ENCODE data around the gene SULT2B1.

The SULT2B1 gene

DNA sequence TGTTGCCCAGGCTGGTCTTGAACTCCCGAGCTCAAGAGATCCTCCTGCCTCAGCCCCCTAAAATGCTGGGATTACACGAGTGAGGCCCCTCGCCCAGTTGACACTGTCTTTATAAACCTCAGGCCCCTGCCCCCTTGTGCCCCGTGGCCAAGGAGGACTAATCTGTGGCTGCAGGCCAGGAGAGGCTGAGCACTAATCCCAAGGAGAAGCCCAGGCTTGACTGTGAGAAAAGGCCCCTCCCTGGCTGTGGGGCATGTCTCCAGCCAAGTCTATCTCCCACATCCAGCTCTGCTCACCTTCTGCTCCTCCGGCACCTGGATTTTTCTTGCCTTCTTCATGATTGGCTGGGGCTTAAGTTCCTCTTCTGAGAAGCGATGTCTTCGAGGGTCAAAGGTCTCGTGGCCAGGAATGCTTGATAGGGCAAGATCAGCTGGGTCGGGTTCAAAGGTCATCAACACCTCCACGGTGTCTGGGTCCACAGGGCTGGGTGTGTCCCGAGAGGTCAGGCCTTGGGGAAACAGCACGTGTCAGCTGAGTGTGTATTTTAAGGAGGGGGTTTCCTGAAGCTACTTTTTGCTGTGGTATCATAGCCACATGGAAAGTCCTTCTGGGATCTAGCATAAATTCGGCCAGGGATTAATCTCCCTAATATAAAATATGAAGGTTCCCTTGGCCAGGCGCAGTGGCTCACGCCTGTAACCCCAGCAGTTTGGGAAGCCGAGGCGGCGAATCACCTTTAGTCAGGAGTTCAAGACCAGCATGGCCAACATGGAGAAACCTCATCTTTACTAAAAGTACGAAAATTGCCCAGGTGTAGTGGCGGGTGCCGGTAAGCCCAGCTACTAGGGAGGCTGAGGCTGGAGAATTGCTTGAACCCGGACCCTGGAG is 81.4 kb downstream of the SULT2B1 start:
- no peak for DNase-seq (ENCODE audit: low read depth in 2 of 3, low spot score in 2 of 3)

DNA sequence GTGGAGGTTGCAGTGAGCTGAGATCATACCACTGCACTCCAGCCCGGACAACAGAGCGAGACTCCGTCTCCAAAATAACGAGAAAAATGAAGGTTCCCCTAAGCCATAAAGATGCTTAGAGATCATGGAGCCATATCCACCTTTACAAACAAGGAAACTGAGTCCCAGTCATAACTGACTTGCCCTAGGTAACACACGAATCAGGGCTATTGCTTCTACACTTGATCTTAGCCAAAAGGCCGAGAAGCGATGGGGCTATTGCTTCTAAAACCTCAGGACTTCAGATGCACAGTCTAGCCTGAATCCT is 82.0 kb downstream of the SULT2B1 start:
- no peak for DNase-seq (ENCODE audit: low read depth in 2 of 3, low spot score in 2 of 3)

DNA sequence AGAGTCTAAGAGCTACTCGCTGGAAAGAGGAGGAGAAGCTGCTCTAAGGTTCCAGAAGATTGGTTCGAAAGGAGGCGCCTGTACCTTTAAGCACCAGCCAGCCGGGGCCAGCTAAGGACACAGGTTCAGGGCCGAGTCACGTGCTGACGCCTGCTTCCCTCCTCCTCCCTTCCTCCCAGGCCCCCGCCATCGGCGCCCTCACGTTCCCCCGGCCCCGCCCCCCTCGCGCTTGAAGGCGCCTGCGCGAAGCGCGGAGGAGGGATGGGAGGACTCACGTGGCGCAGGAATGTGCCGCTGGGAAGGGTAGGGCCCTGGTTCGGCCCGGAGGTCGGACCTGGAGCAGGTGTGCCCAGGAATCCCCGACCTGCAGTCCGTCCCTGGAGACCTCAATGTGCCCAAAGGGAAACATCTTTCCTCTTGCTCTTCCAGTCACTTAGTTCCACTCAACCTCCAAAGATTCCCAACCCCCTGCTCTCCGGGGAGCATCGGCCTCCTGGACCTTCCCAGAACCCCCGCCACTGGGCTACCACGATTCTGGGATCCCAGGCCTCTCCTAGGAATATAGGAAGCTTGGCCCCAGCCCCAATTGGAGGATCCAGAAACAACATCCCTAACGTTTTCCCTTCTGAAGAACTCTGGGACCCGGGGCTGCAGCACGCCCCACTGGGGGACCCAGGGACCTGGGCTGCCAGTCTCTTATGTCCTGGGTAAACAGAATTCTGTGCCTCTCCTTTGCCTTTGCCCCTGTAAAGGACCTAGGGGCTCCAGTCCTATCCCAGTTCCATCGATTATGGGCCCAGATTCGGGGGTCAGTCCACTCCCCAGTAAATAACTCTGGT is 82.7 kb downstream of the SULT2B1 start:
- peak in 2 of 3 experiments; percentile 77 to 84 for DNase-seq (ENCODE audit: low read depth in 2 of 3, low spot score in 2 of 3)

DNA sequence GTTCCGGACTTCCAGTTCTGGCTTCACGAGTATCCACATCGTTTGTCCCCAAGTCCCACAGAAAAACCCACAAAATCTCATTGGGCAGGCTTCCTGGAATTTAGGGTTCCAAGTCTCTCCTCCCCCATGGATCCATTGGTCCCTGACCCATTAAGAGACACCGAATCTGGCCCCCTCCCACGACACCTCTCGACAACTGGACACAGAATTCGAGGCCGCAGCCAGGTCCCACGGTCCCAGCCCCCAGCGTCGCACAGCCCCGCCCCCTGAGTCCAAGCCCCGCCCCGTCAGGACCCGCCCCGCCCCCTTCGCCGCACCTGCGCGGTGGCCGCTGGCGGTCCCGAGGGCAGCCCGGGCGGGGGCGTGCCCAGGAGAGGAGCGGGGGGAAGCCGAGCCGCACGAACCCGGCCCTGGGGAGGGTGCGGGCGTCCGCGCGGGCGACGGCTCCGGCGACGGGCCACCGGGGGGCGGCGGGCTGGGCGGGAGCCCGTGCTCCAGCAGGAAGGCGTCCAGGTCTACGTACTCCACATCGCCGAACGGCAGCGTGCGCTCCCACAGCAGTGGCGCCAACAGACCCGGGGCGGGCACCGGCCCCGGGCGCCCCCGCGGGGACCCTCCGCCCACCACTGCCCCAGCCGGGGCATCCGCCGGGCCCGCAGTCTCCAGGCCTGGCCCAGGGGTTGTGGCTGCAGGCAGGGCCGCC is 83.4 kb downstream of the SULT2B1 start:
- DNase-seq (ENCODE audit: low read depth in 2 of 3, low spot score in 2 of 3), result peak in 2 of 3 experiments; percentile 59 to 71

DNA sequence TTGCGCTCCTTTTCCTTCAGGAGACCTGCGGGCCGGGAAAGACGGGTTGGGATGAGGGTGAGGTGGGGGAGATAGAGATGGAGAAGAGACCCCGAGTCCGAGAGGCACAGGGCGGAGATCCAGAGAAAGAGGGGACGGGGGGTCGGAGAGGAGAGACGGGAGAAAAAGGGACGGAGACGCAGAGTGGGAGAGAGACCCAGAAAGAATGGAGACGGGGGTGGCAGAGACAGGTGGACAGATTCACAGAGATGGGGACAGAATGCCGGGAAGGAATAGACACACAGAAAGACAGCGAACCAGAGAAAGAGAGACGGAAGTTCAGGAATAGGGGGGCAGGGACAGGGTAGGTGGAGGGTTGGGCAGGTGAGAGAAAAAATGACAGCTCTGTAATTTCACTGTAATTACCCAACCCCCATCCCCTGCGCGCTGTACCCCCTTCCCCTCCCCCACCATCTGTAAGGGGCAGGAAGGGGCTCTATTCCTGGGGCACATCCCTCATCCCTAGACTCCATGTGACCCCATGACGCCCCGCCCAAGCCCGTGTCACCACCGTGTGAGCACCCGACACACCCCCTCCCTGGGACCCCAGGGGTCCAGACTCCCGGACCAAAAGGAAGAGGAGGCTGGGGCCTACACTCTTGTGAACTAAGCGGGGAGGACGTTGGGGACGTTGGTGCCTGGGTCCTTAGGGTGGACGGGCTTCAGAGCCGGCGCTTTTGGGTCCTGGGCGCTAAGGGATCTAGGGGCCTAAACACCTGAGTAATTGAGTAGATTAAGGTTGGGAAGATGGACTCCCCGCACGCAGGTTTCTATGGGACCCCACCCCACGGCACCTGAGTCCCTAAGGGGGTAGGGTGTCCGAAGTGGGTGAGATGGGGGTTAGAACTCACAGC is 84.2 kb downstream of the SULT2B1 start:
- DNase-seq (ENCODE audit: low read depth in 2 of 3, low spot score in 2 of 3), result no peak

DNA sequence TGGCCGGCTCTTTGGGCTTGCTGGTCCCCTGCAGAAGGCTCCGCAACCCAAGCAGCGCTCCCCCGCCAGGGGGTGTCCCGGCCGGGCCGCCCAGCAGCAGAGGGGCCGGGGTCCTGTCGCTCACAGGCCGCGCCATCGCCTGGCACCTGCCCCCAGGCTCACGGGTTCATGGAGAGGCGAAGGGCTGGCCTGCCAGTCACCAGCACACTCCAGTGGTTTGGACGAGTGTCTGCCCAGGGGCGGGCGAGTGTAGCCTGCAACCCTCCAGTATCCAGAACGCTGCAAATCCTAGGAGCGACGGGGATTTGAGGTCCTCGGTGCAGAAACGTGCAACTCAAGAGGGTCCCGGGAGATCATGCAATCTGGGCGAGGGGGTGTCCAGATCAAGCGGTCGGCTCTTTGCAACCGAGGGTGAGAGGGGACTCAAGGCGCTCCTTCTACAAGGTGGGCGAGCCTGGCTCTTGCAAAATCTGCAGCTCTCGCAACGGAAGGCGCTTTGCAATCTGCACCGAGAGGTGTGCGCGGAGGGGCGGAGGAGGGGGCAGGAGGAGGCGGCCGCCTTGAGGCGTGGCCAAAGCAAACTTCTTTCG is 85.0 kb downstream of the SULT2B1 start, which contains the start of gene DBP:
Gene DBP (minus strand): TSS at position 521 of the 590 bp plus-strand sequence. CDS start 385 bp downstream, at position 136.
- DNase-seq (ENCODE audit: low read depth in 2 of 3, low spot score in 2 of 3), result no peak

DNA sequence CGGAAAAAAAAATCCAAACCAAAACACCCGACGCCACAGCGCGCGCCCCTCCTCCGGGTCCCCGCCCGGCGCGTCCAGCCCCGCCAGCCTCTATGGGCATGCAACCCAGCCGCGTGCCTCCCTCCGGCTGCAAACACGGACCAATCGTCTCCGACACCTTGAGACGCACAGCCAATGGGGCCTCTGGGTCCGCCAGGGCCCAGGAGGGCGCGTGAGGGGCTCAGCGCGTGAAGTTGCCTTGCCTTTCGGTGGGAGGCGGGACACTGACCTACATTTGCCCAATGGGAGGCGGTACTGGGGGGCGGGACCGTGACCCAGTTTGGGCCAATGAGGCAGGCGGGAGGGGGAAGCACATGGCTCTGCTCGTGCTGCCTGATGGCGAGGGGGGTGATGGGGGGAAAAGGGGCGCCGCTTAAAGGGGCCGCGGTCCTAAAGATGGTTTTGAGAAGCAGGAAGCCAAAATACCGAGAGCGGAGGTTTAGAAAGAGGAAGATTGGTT is 85.5 kb downstream of the SULT2B1 start:
- peak; percentile 92 to 97 (median 92) for DNase-seq (ENCODE audit: low read depth in 2 of 3, low spot score in 2 of 3)

DNA sequence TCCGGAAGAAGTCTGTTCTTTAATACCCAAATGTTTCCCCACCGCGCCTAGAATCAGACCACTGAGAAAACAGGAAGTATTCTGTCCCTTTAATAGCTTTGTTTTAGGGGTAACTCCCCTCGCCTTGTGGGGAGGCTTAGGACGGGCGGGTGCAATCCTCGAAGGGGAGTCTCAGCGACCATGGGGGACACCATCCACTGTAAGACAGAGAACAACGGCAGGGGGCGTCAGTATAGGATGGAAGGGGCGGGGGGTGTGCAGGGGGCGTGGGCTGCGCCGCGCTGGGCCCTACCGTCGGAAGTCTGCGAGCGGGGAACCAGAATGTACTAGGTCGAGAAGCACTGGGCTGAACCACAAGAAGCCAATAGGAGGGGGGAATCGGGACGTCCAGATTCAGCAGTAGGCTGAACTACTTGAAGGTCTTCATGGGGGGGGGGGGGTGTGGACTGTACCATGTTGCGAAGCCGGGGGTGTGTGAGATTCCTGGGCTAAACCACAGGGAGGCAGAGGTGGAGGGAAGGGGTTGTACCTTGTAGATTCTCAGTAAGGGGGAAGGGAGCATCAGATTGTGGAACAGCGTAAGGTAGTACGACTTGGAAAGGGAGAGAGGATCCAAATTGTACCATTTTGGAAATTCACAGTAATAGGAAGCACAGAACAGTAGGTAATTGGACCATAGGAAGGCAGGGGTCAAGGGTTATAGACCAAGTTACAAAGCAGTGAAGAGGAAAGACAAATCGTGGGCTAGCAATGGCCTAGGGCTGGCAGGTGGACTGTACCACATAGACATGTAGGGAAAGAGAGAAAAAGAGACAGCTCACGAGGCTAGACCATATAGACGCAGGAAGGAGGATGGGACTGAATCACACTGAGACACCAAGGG is 86.2 kb downstream of the SULT2B1 start:
- peak in 1 of 3 experiments; percentile 52 for DNase-seq (ENCODE audit: low read depth in 2 of 3, low spot score in 2 of 3)

DNA sequence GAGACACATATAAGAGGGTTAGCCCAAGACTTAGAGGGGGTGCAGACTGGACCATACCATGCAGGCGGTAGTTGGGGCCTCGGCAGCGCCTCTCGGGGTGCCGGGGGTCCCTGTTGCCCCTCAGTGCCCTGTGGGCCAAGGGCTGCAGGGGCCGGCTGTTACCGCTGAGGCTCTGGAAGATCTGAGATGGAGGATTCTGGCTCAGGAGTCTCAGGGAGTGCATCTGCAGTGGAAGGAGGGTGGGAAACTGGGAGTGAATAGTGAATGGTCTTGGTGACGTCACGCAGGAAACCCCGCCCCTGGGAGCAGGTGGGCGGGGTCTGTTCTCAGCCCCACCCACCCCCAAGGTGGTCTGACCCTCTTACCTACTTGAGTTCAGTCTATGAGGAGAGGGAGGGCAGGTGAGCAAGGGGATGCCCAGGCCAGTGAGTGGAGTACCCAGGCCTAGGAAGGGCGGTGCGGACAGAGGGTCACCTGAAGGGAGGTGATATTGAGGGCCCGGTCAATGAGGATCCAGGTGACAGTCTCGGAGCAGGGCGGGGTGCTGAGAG is 86.9 kb downstream of the SULT2B1 start:
- no peak for DNase-seq (ENCODE audit: low read depth in 2 of 3, low spot score in 2 of 3)

DNA sequence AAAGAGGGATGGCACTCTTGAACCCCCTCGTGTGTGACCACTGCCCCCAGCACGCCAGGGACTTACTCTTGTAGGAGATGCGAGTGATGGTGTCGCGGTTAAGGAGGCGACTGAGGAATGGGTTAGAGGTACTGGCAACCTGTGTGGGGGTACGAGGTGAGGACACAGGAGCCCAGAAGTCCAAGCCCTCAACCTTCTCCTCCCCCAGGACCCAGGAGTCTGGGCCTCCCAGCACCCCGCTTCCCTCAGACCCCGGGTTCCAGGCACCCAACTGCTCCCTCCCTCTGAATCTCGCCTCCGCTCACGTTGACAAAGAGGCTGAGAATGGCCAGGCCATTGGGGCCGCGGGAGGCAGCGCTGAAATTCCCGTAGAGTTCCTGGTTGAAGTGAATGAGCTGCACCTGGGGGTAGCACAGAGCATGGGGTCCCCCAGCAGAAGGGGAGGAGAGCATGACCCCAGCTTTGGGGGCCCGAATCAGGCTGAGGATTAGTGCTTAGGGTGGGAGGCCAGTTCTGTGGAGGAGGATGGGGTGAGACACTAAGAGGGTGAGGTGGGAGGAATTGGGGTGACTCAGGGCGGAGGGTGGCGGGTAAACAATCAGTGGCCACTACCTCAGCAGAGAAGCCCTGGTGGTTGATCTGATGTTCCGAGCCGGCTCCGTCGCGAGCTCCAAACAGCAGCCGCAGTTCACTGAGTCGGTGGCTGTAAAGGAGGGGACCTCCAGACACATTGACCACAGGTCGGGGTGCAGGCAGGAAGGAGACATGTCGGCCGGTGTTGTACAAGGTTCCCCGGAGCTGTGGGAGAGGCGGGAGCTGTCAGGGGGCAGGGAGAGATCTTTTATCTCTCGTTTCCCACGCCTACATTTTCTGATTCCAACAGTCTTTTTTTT is 87.8 kb downstream of the SULT2B1 start:
- no peak for DNase-seq (ENCODE audit: low read depth in 2 of 3, low spot score in 2 of 3)

DNA sequence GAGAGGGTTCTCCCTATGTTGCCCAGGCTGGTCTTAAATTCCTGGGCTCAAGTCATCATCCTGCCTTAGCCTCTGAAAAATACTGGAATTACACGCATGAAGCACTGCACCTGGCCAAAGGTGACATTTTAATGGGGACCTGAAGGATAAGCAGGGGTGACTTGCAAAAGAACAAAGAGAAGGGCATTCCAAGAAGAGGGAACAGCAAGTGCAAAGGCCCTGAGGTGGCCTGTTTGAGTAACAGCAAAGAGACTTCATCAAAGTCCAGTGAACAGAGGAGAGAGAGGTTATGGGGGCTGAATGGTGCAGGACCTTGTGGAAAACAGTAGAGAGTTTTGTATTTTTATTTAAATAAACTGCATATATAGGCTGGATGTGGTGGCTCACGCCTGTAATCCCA is 89.9 kb downstream of the SULT2B1 start:
- DNase-seq (ENCODE audit: low read depth in 2 of 3, low spot score in 2 of 3), result no peak

DNA sequence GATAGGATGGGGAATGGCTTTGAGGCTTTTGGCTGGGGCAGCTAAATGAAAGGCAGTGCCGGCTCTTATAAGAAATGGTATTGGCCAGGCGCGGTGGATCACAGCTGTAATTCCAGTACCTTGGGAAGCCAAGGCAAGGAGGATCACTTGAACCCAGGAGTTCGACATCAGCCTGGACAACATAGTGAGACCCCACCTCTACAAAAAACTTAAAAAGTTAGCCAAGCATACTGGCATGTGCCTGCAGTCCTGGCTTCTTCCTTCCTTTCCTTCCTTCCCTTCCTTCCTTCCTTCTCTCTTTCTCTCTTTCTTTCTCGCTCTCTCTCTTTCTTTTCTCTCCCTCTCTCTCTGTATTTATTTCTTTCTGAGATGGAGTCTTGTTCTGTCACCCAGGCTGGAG is 90.9 kb downstream of the SULT2B1 start:
- no peak for DNase-seq (ENCODE audit: low read depth in 2 of 3, low spot score in 2 of 3)

DNA sequence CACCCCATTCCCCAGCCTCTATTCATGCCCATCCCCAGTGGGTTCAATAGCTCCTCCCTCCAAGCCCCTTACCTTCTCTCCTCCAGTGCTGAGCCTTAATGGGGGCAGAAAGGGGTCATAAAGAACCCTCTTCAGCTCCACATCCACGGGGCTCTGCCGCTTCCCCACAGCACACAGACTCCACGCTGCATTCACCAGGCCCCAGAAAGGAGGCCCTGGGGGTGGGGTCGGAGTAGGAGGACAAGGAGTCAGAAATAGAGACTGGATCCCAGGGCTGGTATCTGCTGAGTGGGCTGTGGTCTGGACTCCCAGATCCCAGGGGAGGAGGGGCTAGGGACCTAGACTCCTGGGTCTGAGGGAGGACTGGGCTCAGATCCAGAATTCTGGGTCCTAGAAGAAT is 92.4 kb downstream of the SULT2B1 start:
- no peak for DNase-seq (ENCODE audit: low read depth in 2 of 3, low spot score in 2 of 3)

DNA sequence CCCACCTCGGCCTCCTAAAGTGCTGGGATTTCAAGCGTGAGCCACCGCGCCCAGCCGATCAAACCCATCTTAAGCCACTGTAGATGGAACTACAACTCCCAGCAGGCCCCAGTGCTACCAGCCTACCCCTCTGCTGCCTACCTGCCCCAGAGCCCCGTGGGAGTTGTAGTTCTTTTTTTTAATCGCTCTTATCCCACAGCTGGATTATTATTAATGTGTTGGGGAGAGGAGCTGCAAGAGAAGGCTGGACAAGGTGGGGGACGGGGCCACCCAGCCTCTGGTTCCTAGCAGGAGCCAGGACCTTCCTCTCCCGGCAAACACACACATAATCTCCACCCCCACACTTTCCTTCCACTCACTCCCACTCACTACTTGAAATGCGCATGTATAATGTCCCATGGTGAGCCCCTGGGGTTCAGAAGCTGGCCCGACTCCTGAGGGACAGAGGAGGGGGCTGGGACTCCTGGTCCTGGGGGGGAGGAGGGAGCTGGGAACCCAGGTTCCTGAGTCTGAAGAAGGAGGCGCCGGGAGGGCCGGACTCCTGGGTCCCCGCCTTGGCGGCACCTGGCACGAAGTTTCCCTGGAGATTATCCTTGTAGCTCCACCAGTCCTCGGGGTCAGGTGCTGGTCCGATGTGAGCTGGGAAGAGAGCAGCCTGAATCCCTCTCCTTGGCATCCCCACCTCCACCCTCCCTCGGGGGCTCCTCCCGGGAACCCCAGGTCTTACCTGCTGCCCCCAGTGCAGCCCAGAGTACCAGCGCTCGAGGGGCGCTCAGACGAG is 93.1 kb downstream of the SULT2B1 start:
- DNase-seq (ENCODE audit: low read depth in 2 of 3, low spot score in 2 of 3), result peak in 2 of 3 experiments; percentile 44 to 51

DNA sequence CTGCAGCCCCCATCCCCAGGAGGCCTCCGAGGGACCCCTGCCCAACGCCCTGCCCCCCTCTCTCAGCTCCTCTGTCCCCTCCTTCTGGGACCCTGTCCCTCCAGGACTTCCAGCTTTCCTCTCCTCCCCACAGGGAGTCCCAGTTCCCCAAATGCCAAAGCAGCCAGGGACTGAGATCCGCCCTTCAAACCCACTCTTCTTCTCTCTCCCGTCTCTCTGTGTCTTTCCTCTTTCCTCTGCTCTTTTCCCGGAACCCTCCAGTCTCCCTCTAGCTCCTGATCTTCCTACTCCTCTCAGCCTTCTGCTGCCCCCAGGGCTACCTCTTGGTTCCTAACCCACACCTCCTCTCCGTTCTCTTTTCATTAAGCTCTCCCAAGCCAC is 93.6 kb downstream of the SULT2B1 start:
- no peak for DNase-seq (ENCODE audit: low read depth in 2 of 3, low spot score in 2 of 3)

DNA sequence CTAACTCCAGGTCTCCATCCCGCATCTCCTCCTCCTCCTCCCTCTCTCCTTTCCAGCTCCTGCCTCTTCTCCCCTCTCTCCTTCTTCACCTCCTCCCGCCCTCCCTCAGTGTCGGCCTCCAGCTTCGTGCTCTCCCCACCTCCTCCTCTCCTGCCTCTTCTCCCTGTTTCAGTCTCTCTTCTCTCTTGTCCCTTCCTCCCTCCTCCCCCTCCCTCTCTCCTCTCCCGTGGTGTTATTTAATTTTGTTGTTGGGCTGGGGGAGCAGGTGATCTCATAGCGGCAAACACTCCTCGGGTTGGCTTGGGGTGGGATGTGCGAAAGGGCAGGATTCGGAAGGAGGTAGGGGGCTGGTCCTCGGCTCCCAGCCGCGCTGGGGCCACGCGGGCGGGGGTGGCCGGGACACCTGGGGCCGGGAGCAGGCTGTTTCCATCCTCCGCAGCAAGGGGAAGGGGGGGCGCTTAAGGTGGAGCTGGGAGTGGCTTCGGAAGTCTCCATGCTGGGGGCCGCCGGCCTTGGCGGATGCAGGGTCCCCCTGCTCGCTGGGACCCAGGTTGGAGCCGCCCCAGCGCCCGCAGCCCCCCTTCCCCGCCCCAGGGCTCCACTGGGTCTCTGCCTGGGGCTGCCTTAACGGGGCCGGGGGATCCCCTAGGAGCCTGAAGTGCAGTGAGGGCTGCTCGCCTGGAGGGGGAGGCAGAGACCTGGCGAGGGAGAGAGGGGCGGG is 94.2 kb downstream of the SULT2B1 start, which contains the start of gene CA11:
Gene CA11 (minus strand): TSS at position 187 of the 721 bp plus-strand sequence. CDS start 555 bp downstream, outside the sequence.
- peak; percentile 78 to 94 (median 82) for DNase-seq (ENCODE audit: low read depth in 2 of 3, low spot score in 2 of 3)

Measured in activated CD8-positive, alpha-beta memory T cell treated with anti-CD3 and anti-CD28 coated beads for 48 hours (primary cell).